Measurements from ENCODE around the gene CDC16. TPM values are rescaled to one million over a fixed set of nuclear protein-coding genes. Genes with fewer than 3 reads are reported as not detected.

CDC16 gene
- total RNA-seq, 1 donor from 2014 or later = 73.7 TPM

DNA sequence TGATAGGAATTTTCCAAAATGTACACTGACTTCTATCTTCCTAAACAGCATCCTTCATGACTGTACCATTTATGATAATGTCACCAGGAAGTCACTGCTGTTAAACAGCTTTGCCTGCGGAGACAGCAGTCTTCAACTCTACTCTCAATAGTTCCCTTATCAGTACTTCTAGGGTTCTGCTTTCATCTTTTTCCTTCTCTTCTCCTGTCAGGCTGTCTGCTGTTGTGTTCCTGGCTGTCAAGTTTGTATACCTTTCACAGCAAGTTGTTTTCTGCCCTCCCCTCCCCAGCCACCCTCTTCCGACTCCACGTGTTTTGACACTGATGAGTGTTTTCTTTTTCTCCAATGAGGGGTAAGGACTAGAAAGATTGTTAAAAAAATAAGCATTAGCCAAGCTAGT, 48.9 kb downstream of the CDC16 start:
- TF ChIP-seq CTCF (IDR thresholded peaks at IDR 0.05) = no peak
- peak overlapping the region; percentile 39 for H3K27ac Mint-ChIP-seq (ENCODE audit: unreplicated experiment)
- no peaks in the 10 kb centered on the region for H3K27me3 Mint-ChIP-seq (ENCODE audit: unreplicated experiment)
- H3K36me3 Mint-ChIP-seq (ENCODE audit: unreplicated experiment) = peaks cover 26% of the 10 kb centered on the region
- peak overlapping the region; percentile 50 for H3K4me3 Mint-ChIP-seq (ENCODE audit: unreplicated experiment)
- H3K9me3 Mint-ChIP-seq (ENCODE audit: unreplicated experiment) = no peaks in the 10 kb centered on the region
- no peak for DNase-seq (ENCODE audit: extremely low spot score, unreplicated experiment)
- H3K4me1 Mint-ChIP-seq (ENCODE audit: unreplicated experiment) = peaks cover 40% of the 10 kb centered on the region

DNA sequence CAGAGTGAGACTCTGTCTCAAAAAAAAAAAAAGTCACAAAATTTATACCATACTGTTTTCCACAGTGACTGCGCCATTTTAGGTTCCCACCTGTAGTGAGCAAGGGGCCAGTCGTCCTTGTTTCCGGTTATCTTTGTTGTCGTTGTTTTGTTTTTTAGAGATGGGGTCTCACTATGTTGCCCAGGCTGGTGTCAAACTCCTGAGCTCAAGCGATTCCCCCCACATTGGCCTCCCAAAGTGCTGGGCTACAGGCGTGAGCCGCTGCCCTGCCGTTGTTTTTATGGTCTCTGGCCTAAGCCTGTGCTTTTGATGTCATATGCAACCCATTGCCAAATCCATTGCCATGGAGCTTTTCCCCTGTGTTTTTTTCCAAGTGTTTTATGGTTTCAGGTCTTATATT, 50.0 kb downstream of the CDC16 start:
- Mint-ChIP-seq H3K36me3 (ENCODE audit: unreplicated experiment) (peaks cover 32% of the 10 kb centered on the region), H3K27ac (ENCODE audit: unreplicated experiment) (peak overlapping the region; percentile 34), H3K27me3 (ENCODE audit: unreplicated experiment) (no peaks in the 10 kb centered on the region), H3K4me3 (ENCODE audit: unreplicated experiment) (no peak overlapping the region), H3K9me3 (ENCODE audit: unreplicated experiment) (no peaks in the 10 kb centered on the region), H3K4me1 (ENCODE audit: unreplicated experiment) (peaks cover 34% of the 10 kb centered on the region)
- DNase-seq (ENCODE audit: extremely low spot score, unreplicated experiment) = no peak
- no peak for TF ChIP-seq CTCF (IDR thresholded peaks at IDR 0.05)

DNA sequence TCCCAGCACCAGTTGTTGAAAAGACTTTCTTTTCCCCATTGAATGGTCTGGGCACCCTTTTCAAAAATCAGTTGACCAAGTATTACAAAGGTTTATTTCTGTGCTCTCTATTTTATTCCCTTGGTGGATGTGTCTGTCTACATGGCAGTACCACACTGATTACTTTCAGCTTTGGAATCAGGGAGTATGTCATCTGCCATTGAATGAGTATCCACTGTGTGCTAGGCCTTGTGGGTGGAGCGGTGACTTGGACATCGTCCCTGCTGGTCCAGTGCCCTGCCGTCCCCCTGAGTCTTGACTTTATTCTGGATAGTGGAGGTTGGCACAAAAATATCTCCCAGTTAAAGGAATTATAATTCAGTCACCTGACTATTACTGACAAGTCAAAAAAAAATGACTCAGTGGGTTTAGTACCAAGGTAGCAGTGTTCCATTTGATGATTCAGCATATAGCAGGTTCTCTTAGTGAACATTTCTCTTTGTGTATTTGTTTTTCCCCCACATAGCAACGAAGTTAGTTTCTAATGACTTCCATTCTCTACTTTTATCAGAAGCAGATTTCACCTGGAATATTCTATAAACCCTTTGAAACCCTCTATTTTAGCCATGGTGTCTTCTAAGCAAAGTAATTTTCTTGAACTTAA, 50.6 kb downstream of the CDC16 start:
- Mint-ChIP-seq H3K9me3 (ENCODE audit: unreplicated experiment) (no peaks in the 10 kb centered on the region), H3K27me3 (ENCODE audit: unreplicated experiment) (no peaks in the 10 kb centered on the region), H3K4me3 (ENCODE audit: unreplicated experiment) (no peak overlapping the region), H3K36me3 (ENCODE audit: unreplicated experiment) (peaks cover 32% of the 10 kb centered on the region), H3K27ac (ENCODE audit: unreplicated experiment) (no peak overlapping the region), H3K4me1 (ENCODE audit: unreplicated experiment) (peaks cover 28% of the 10 kb centered on the region)
- DNase-seq (ENCODE audit: extremely low spot score, unreplicated experiment) = no peak
- TF ChIP-seq CTCF (IDR thresholded peaks at IDR 0.05) = no peak

GRCh38 chr13:114286808-114287207, 52.1 kb downstream of the CDC16 start:
- Mint-ChIP-seq H3K27ac (ENCODE audit: unreplicated experiment) (no peak overlapping the region), H3K9me3 (ENCODE audit: unreplicated experiment) (no peaks in the 10 kb centered on the region), H3K36me3 (ENCODE audit: unreplicated experiment) (peaks cover 37% of the 10 kb centered on the region), H3K27me3 (ENCODE audit: unreplicated experiment) (no peaks in the 10 kb centered on the region), H3K4me1 (ENCODE audit: unreplicated experiment) (peaks cover 21% of the 10 kb centered on the region), H3K4me3 (ENCODE audit: unreplicated experiment) (no peak overlapping the region)
- TF ChIP-seq CTCF (IDR thresholded peaks at IDR 0.05) = no peak
- DNase-seq (ENCODE audit: extremely low spot score, unreplicated experiment) = no peak

DNA sequence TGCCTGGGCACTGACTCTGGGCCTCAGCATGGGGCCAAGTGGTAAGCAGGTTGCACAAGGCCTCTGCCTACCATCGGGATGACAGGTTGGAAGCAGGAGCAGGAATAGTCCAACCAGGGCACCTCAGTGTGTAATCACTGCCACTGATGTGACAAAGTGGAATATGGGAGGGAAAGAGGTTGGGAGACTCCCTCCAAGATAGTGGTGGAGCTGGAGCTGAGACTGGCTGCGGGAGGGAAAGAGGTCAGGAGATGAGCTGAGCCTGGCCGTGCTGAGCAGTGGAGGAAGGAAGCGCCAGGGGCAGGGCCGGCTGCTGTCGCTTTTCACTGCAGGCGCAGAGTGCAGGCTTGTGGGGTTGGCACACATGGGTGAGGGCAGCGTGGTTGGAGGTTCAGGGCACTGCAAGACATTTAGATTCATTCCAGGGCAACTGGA, 53.5 kb downstream of the CDC16 start:
- H3K36me3 Mint-ChIP-seq (ENCODE audit: unreplicated experiment) = peaks cover 39% of the 10 kb centered on the region
- H3K27me3 Mint-ChIP-seq (ENCODE audit: unreplicated experiment) = no peaks in the 10 kb centered on the region
- DNase-seq (ENCODE audit: extremely low spot score, unreplicated experiment) = no peak
- peaks cover 15% of the 10 kb centered on the region for H3K4me1 Mint-ChIP-seq (ENCODE audit: unreplicated experiment)
- TF ChIP-seq CTCF (IDR thresholded peaks at IDR 0.05) = no peak
- H3K9me3 Mint-ChIP-seq (ENCODE audit: unreplicated experiment) = no peaks in the 10 kb centered on the region
- H3K4me3 Mint-ChIP-seq (ENCODE audit: unreplicated experiment) = no peak overlapping the region
- peak overlapping the region; percentile 10 for H3K27ac Mint-ChIP-seq (ENCODE audit: unreplicated experiment)

Data from osteocyte (in vitro differentiated cells).